ENCODE data around the gene SLC22A23.

The SLC22A23 gene

DNA sequence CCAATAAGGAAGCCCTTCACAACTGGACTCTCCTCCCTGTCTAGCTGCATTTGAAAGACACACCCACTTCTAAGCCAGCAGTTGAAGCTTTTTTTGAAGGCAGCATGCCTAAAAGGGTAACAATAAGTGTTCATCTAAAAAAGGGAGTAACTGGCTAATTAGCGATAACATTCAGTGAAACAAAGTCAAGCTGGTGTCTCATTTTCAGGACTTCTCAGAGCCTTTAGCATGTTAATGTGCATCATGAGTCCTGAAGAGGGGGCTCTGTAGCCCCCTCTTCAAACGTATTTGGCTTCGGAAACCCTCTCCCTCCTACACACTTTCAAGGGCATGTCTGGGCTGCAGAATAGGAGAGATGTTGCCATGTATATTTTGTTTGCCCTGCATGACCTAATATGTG, 28.1 kb downstream of the SLC22A23 start:
- H3K4me3 Mint-ChIP-seq: no peak overlapping the region
- DNase-seq: no peak
- no peak overlapping the region for H3K27ac Mint-ChIP-seq
- H3K4me1 Mint-ChIP-seq: peaks cover 70% of the 10 kb centered on the region
- H3K9me3 Mint-ChIP-seq: no peaks in the 10 kb centered on the region
- H3K36me3 Mint-ChIP-seq (ENCODE audit: low read depth): peaks cover 4% of the 10 kb centered on the region
- peaks cover 18% of the 10 kb centered on the region for H3K27me3 Mint-ChIP-seq (ENCODE audit: low read depth, poor library complexity)
- TF ChIP-seq, protein P1, sequence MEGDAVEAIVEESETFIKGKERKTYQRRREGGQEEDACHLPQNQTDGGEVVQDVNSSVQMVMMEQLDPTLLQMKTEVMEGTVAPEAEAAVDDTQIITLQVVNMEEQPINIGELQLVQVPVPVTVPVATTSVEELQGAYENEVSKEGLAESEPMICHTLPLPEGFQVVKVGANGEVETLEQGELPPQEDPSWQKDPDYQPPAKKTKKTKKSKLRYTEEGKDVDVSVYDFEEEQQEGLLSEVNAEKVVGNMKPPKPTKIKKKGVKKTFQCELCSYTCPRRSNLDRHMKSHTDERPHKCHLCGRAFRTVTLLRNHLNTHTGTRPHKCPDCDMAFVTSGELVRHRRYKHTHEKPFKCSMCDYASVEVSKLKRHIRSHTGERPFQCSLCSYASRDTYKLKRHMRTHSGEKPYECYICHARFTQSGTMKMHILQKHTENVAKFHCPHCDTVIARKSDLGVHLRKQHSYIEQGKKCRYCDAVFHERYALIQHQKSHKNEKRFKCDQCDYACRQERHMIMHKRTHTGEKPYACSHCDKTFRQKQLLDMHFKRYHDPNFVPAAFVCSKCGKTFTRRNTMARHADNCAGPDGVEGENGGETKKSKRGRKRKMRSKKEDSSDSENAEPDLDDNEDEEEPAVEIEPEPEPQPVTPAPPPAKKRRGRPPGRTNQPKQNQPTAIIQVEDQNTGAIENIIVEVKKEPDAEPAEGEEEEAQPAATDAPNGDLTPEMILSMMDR (IDR thresholded peaks at IDR 0.05): no peak

DNA sequence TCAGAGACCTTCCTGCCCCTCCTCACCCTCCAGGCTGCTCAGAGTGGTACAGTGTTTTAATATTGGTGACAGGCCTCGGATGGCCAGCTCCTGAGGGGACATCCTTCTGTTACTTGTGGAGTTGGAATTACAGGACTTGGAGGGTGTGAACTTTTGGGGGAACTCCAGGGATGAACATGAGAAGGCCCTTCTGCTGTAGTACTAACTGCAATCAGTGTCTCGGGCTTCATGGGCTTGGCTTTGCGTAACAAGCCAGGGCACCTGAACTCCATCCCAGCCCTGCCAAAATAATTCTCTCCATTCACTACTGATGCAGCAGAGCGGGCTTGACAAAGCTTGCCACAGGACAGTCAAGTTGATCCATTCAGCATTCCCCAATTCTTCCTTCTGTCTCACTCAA, 28.6 kb downstream of the SLC22A23 start:
- peaks cover 18% of the 10 kb centered on the region for H3K27me3 Mint-ChIP-seq (ENCODE audit: low read depth, poor library complexity)
- no peak for DNase-seq
- H3K9me3 Mint-ChIP-seq: no peaks in the 10 kb centered on the region
- peaks cover 75% of the 10 kb centered on the region for H3K4me1 Mint-ChIP-seq
- H3K36me3 Mint-ChIP-seq (ENCODE audit: low read depth): peaks cover 4% of the 10 kb centered on the region
- H3K27ac Mint-ChIP-seq: no peak overlapping the region
- TF ChIP-seq, protein P1 (IDR thresholded peaks at IDR 0.05): no peak
- H3K4me3 Mint-ChIP-seq: no peak overlapping the region

DNA sequence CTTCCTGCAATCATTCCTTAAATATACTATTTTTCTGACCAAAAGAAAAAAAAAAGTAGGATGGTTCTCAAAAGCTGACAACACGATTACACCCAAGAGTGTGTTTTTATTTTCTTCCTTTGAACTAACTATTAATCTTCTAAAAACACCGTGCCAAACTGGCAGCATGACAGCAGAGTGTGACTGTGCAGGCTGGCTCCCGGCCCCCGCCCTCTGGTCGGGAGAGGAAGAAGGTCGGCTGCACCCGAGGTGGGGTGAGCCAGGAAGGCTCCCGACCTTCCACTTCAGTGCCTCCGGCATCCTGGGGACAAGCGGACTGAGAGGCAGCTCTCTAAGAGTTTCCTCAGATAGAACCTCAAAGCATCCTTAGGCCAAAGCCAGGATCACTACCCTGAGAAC, 29.2 kb downstream of the SLC22A23 start:
- Mint-ChIP-seq H3K4me1 (peaks cover 78% of the 10 kb centered on the region), H3K27ac (peak overlapping the region; percentile 58), H3K9me3 (no peaks in the 10 kb centered on the region), H3K36me3 (ENCODE audit: low read depth) (peaks cover 4% of the 10 kb centered on the region), H3K4me3 (no peak overlapping the region), H3K27me3 (ENCODE audit: low read depth, poor library complexity) (peaks cover 18% of the 10 kb centered on the region)
- no peak for DNase-seq
- TF ChIP-seq, protein P1 (IDR thresholded peaks at IDR 0.05): no peak

DNA sequence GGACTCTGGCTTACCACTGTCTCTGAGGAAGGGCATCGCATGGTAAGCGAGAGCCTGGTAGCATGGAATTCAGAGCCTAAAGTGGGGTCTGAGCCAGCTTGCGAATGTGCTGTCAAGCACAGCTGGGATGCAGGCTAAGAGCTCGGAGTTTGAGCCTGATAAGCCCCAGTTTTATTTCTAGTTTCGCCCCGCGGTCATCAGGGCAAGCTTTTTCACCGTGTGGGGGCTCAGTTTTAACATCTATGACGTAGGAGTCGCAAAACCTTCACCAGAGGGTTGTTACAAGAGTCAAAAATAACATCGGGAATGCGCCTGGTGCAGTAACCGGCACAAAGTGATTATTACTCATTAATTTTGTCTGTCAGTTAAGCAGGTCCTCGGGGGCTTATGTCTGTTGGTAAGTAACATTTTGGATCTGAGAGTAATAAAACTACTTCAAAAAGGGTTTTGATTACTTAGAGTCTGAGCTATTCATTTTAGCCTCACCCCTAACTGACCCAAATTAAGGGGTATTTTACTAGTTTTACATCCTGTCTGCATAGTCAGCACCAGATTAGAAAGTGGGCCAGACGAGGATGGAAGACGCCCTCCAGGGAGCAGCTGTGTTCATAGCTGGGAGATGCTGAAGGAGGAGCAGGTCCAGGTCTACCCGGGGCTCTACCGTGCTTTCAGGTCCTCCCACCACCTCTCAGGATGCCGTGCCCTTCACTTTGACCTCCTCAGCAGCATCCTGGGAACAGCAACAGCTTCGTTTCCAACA, 29.7 kb downstream of the SLC22A23 start:
- TF ChIP-seq, protein P1 (IDR thresholded peaks at IDR 0.05): no peak
- Mint-ChIP-seq H3K9me3 (no peaks in the 10 kb centered on the region), H3K27me3 (ENCODE audit: low read depth, poor library complexity) (peaks cover 15% of the 10 kb centered on the region), H3K4me1 (peaks cover 78% of the 10 kb centered on the region), H3K27ac (peak overlapping the region; percentile 58), H3K4me3 (no peak overlapping the region), H3K36me3 (ENCODE audit: low read depth) (peaks cover 4% of the 10 kb centered on the region)
- DNase-seq: no peak

DNA sequence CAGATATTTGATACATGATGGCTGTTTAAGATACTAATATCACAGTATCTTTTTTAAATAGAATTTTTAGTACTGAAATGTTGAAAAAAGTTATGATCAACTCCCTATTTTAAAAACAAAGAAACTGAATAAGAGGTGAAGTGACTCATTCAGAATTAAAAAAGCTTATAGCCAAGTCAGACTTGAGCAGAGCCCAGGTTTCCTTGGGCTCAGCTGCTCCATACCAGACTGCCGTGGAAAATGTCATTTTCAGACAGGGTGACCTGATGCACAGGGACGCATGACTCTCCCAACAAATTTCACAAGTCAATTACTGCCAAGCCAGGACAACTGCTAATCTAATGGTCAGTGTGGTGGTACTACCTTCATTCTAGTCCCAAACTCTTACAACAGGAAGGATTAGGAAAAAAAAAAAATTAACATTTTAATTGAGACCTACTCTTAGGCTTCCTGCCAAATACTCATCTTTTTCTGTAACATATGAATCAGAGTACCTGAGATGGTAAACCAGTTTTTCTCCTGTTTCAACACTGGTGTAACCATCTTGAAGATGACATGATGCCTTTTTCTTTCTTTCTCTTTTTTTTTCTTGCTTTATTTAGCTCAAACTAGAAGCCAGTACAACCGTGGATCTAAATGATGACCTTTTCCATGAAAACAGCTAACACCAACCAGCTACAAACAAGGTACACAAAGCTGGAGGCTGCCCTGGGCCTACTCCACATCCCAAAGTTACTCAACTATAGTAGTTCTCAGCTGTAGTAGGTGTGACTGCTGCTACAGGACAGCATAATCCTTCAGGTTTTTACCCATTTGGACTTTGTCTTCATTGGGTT, 30.5 kb downstream of the SLC22A23 start:
- H3K27me3 Mint-ChIP-seq (ENCODE audit: low read depth, poor library complexity): peaks cover 12% of the 10 kb centered on the region
- H3K36me3 Mint-ChIP-seq (ENCODE audit: low read depth): peaks cover 4% of the 10 kb centered on the region
- no peaks in the 10 kb centered on the region for H3K9me3 Mint-ChIP-seq
- TF ChIP-seq, protein P1 (IDR thresholded peaks at IDR 0.05): no peak
- no peak overlapping the region for H3K4me3 Mint-ChIP-seq
- DNase-seq: no peak
- H3K4me1 Mint-ChIP-seq: peaks cover 78% of the 10 kb centered on the region
- peak overlapping the region; percentile 49 for H3K27ac Mint-ChIP-seq
